ENCODE measurements around the gene CNTN5. TPM values are rescaled to one million over a fixed set of nuclear protein-coding genes. Genes with fewer than 3 reads are reported as not detected.

Gene CNTN5
- total RNA-seq, 4 donors from 2014 or later: not detected

GRCh38 chr11:99555486-99555885 lies 534.7 kb downstream of the CNTN5 start:
- no peak overlapping the region for H3K4me3 ChIP-seq (ENCODE audit: low read depth, poor library complexity, severe bottlenecking)
- WGBS, 2 donors: 88 to 89% methylated on average over 2 of the region's 2 CpGs
- intact Hi-C loops (cut with DNase I; ENCODE audit: low total_unique reads): no loop called here
- TF ChIP-seq CTCF (IDR thresholded peaks at IDR 0.05) (no peak), POLR2A (IDR thresholded peaks at IDR 0.05) (no peak)
- DNase-seq (ENCODE audit: low spot score in 2 of 2): no peak

DNA sequence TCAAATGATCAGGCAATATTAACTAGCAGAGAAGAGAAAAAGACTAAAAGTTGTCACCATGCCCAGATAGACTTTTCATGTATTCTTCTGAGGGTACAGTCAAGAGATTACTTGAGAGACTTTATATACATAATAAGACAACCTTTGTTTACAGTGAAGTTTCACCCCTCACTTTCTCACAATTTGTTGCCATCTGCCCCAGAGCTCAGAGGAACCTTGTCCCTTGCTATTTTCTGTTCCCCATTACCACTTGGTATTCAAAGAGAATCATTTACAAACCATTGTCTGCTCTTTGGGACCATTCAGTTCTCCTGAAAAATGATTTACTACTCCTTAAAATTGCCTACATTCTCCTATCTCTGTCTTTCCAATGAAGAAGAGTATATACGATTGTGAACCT lies 544.6 kb downstream of the CNTN5 start:
- intact Hi-C loops (cut with DNase I; ENCODE audit: low total_unique reads): no loop called here
- no peak for DNase-seq (ENCODE audit: low spot score in 2 of 2)
- H3K4me3 ChIP-seq (ENCODE audit: low read depth, poor library complexity, severe bottlenecking): no peak overlapping the region
- WGBS, 2 donors: 79 to 88% methylated on average over 1 of the region's 1 CpG
- no peak for TF ChIP-seq POLR2A (IDR thresholded peaks at IDR 0.05)
- TF ChIP-seq CTCF (IDR thresholded peaks at IDR 0.05): no peak

DNA sequence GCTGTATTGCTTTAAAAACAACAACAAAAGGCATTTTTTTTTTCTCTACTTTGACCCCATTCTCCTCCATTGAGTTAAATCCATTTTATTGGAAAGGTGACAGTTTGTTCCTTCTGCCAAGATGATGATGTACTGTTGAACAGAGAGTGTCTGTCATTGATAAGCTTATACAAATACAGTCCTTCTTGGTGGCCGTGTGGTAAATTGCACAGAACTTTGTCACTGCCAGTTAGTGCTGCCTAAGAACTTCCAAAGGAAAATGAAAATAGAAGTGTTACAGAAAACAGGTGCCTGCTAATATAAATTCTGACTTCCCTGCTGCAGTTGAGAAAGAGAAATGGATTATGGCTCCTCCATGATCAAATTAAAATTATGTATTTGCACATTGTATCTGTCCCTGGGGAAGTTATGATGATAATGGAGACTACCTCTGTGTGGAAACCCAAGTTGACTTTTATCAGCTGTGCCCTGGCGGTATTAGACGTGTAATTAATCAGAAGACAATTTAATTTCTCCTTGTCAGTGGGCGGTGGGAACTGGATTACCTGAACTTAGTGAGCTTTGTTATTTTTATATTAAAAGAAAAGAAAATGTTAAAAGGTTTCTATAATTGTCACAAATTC lies 546.7 kb downstream of the CNTN5 start:
- intact Hi-C loops (cut with DNase I; ENCODE audit: low total_unique reads): no loop called here
- no peak for DNase-seq (ENCODE audit: low spot score in 2 of 2)
- no peak for TF ChIP-seq POLR2A (IDR thresholded peaks at IDR 0.05)
- TF ChIP-seq CTCF (IDR thresholded peaks at IDR 0.05): no peak
- WGBS, 2 donors: 75 to 76% methylated on average over 4 of the region's 4 CpGs
- H3K4me3 ChIP-seq (ENCODE audit: low read depth, poor library complexity, severe bottlenecking): no peak overlapping the region

- TF ChIP-seq CTCF (IDR thresholded peaks at IDR 0.05) (no peak), POLR2A (IDR thresholded peaks at IDR 0.05) (no peak)
- no peak overlapping the region for H3K4me3 ChIP-seq (ENCODE audit: low read depth, poor library complexity, severe bottlenecking)
- intact Hi-C loops (cut with DNase I; ENCODE audit: low total_unique reads): no loop called here
- 41 to 44% methylated on average over 1 of the region's 1 CpG for WGBS, 2 donors
- DNase-seq (ENCODE audit: low spot score in 2 of 2): no peak
Measured at GRCh38 chr11:99568808-99569207, 548.1 kb downstream of the CNTN5 start.

- DNase-seq (ENCODE audit: low spot score in 2 of 2): no peak
- H3K4me3 ChIP-seq (ENCODE audit: low read depth, poor library complexity, severe bottlenecking): no peak overlapping the region
- WGBS, 2 donors: 42 to 47% methylated on average over 2 of the region's 2 CpGs
- intact Hi-C loops (cut with DNase I; ENCODE audit: low total_unique reads): no loop called here
- TF ChIP-seq CTCF (IDR thresholded peaks at IDR 0.05): no peak
- no peak for TF ChIP-seq POLR2A (IDR thresholded peaks at IDR 0.05)
Measured at GRCh38 chr11:99571094-99571493, 550.3 kb downstream of the CNTN5 start.

- no peak for DNase-seq (ENCODE audit: low spot score in 2 of 2)
- TF ChIP-seq POLR2A (IDR thresholded peaks at IDR 0.05): no peak
- TF ChIP-seq CTCF (IDR thresholded peaks at IDR 0.05): no peak
- intact Hi-C loops (cut with DNase I; ENCODE audit: low total_unique reads): no loop called here
- H3K4me3 ChIP-seq (ENCODE audit: low read depth, poor library complexity, severe bottlenecking): no peak overlapping the region
Measured at GRCh38 chr11:99584830-99585229, 564.1 kb downstream of the CNTN5 start.

Data from lower leg skin (tissue), 4 donors.